Keratinocyte (primary cell): Measurements from ENCODE around the gene MYADM. TPM values are rescaled to one million over a fixed set of nuclear protein-coding genes. Genes with fewer than 3 reads are reported as not detected.

Experiments
- DNase-seq: peaks from one replicate; pipeline ENCODE4 v3.0.0-alpha.2; 2011; ENCODE audit warnings: low read depth, missing footprints, low spot score
- FAIRE-seq: peaks from 2 replicates; lab custom pipeline; 2011; peaks lifted over from hg19 to GRCh38; lab: Jason Lieb, UNC
- H2AFZ ChIP-seq: 2 replicates; pipeline ENCODE4 v1.6.0; 2012; ENCODE audit warnings: low read length, control low read depth, inconsistent platforms; ENCODE audit not compliant: control insufficient read depth
- H3K27ac ChIP-seq: 2 replicates; pipeline ENCODE4 v1.5.1; 2011; ENCODE audit warnings: low read length; ENCODE audit not compliant: control insufficient read depth, insufficient read depth
- H3K27me3 ChIP-seq: 3 replicates; pipeline ENCODE4 v1.6.0; 2011; ENCODE audit warnings: low read length; ENCODE audit not compliant: control insufficient read depth, insufficient read depth; ENCODE audit errors: extremely low read depth
- H3K36me3 ChIP-seq, 2 experiments: 2 replicates in 1 of 2; 3 replicates in 1 of 2; pipeline ENCODE4 v1.5.1; 2011; ENCODE audit warnings: low read length in 2 of 2, mild to moderate bottlenecking in 1 of 2; ENCODE audit not compliant: control insufficient read depth in 2 of 2, insufficient read depth in 2 of 2; ENCODE audit errors: extremely low read depth in 1 of 2
- H3K4me1 ChIP-seq: 3 replicates; pipeline ENCODE4 v1.5.1; 2011; ENCODE audit warnings: low read length; ENCODE audit not compliant: control insufficient read depth, insufficient read depth; ENCODE audit errors: extremely low read depth
- H3K4me2 ChIP-seq: 3 replicates; pipeline ENCODE4 v1.6.0; 2011; ENCODE audit warnings: low read depth, low read length; ENCODE audit not compliant: control insufficient read depth, insufficient read depth; ENCODE audit errors: extremely low read depth
- H3K4me3 ChIP-seq, 3 experiments: fragments of 200-600 bp in 1 of 3; sonication (generic) in 1 of 3; 2 replicates in 2 of 3; 3 replicates in 1 of 3; pipeline ENCODE4 v1.5.1; 2011 to 2016; ENCODE audit warnings: low read length in 3 of 3, mild to moderate bottlenecking in 3 of 3, control low read depth in 2 of 3, inconsistent platforms in 1 of 3, low read depth in 1 of 3, mixed read lengths in 1 of 3, mixed run types in 1 of 3, moderate library complexity in 1 of 3; ENCODE audit not compliant: control insufficient read depth in 2 of 3, insufficient read depth in 2 of 3; ENCODE audit errors: extremely low read depth in 1 of 3
- H3K79me2 ChIP-seq: 2 replicates; pipeline ENCODE4 v1.6.0; 2012; ENCODE audit warnings: low read length; ENCODE audit not compliant: control insufficient read depth, insufficient read depth
- H3K9ac ChIP-seq: 3 replicates; pipeline ENCODE4 v1.6.0; 2011; ENCODE audit warnings: low read length; ENCODE audit not compliant: control insufficient read depth, insufficient read depth; ENCODE audit errors: extremely low read depth
- H3K9me1 ChIP-seq: 3 replicates; pipeline ENCODE4 v1.6.0; 2011; ENCODE audit warnings: low read length; ENCODE audit not compliant: control insufficient read depth, insufficient read depth; ENCODE audit errors: extremely low read depth
- H3K9me3 ChIP-seq: 2 replicates; pipeline ENCODE4 v1.5.1; 2012; ENCODE audit warnings: low read depth, low read length; ENCODE audit not compliant: control insufficient read depth
- H4K20me1 ChIP-seq: 3 replicates; pipeline ENCODE4 v1.6.0; 2011; ENCODE audit warnings: low read length; ENCODE audit not compliant: control insufficient read depth, insufficient read depth; ENCODE audit errors: extremely low read depth
- CTCF ChIP-seq, 3 experiments: IDR thresholded peaks in 1 of 3; conservative IDR thresholded peaks in 1 of 3; optimal IDR thresholded peaks in 1 of 3; 2 replicates in 2 of 3; 3 replicates in 1 of 3; pipeline versions ENCODE3 to v1.5.1; 2011; ENCODE audit warnings: low read length in 3 of 3, mild to moderate bottlenecking in 3 of 3, moderate library complexity in 2 of 3, control low read depth in 1 of 3, inconsistent platforms in 1 of 3; ENCODE audit not compliant: insufficient read depth in 2 of 3; ENCODE audit errors: extremely low read depth in 1 of 3
- EZH2 ChIP-seq: IDR thresholded peaks from one replicate; pipeline ENCODE4 v1.6.1; 2012; ENCODE audit warnings: inconsistent platforms, mild to moderate bottlenecking, low read length, moderate library complexity
- dilution Hi-C: fragments of 300-500 bp; cut with MboI; formaldehyde crosslinking; loops from one replicate; pipeline ENCODE4 v1.7.0; 2020; ENCODE audit warnings: low sequenced_read_pairs; ENCODE audit not compliant: extremely low pct_ligation_motif_present
- polyA plus RNA-seq, 5 experiments: library from polyadenylated mRNA; depleted of rRNA in 3 of 5; stranded (reverse) in 3 of 5; stranded (forward) in 1 of 5; unstranded in 1 of 5; fragments of >200 nt; gene quantifications; 1 replicate in 1 of 5; 2 replicates in 3 of 5; 3 replicates in 1 of 5; pipeline versions ENCODE4 v1.2.1 to v1.2.3, GENCODE V29; 2011 to 2012; ENCODE audit warnings: missing spikeins in 2 of 5, low read depth in 1 of 5, low replicate concordance in 1 of 5

The MYADM gene
- polyA plus RNA-seq, 1 donor (not counting 4 experiments of a cell fraction or from before 2014, with no cell fraction given), result 16.8 TPM

- FAIRE-seq (no peak), DNase-seq (no peak)
- Histone ChIP-seq H3K36me3 (no peaks in the 10 kb centered on the region), H2AFZ (no peak overlapping the region), H3K4me3 (no peak overlapping the region), H4K20me1 (no peaks in the 10 kb centered on the region), H3K4me1 (no peaks in the 10 kb centered on the region), H3K9me3 (no peaks in the 10 kb centered on the region), H3K9ac (no peak overlapping the region), H3K79me2 (no peaks in the 10 kb centered on the region), H3K4me2 (no peak overlapping the region), H3K27ac (no peak overlapping the region), H3K27me3 (peaks cover 42% of the 10 kb centered on the region), H3K9me1 (no peaks in the 10 kb centered on the region)
- TF ChIP-seq CTCF (optimal IDR thresholded peaks at IDR 0.05 in 1 of 3, IDR thresholded peaks at IDR 0.05 in 1 of 3, conservative IDR thresholded peaks at IDR 0.05 in 1 of 3; ENCODE audit: extremely low read depth in 1 of 3, insufficient read depth in 2 of 3, low read length in 3 of 3) (no peak), EZH2 (peak; percentile 4)
- dilution Hi-C loops, result no loop called here
Observed at GRCh38 chr19:53907193-53907581, 39.5 kb downstream of the MYADM start.

GRCh38 chr19:53907690-53908089 lies 40.0 kb downstream of the MYADM start:
- no peaks in the 10 kb centered on the region for H3K9me3 ChIP-seq
- TF ChIP-seq EZH2, result peak; percentile 90
- no peak for TF ChIP-seq CTCF (optimal IDR thresholded peaks at IDR 0.05 in 1 of 3, IDR thresholded peaks at IDR 0.05 in 1 of 3, conservative IDR thresholded peaks at IDR 0.05 in 1 of 3; ENCODE audit: extremely low read depth in 1 of 3, insufficient read depth in 2 of 3, low read length in 3 of 3)
- dilution Hi-C loops, result no loop called here
- H3K79me2 ChIP-seq, result no peaks in the 10 kb centered on the region
- H3K4me2 ChIP-seq, result no peak overlapping the region
- no peaks in the 10 kb centered on the region for H3K36me3 ChIP-seq
- H3K4me3 ChIP-seq, result no peak overlapping the region
- H2AFZ ChIP-seq, result no peak overlapping the region
- no peak overlapping the region for H3K9ac ChIP-seq
- H3K27me3 ChIP-seq, result peaks cover 42% of the 10 kb centered on the region
- H4K20me1 ChIP-seq, result no peaks in the 10 kb centered on the region
- no peaks in the 10 kb centered on the region for H3K9me1 ChIP-seq
- no peak overlapping the region for H3K27ac ChIP-seq
- DNase-seq (no peak), FAIRE-seq (no peak)
- H3K4me1 ChIP-seq, result no peaks in the 10 kb centered on the region
